GM23338 (cell line): Measurements from ENCODE around the gene CNPPD1. TPM values are rescaled to one million over a fixed set of nuclear protein-coding genes. Genes with fewer than 3 reads are reported as not detected.

Experiments used
- ATAC-seq: fragments of 200-7000 bp; cut with Tn5 transposase; 3 replicates; pipeline ENCODE4 v1.9.1; 2020
- DNase-seq: peaks from one replicate; pipeline ENCODE4 v3.0.0-alpha.2; 2015; ENCODE audit warnings: low spot score
- H2AFZ ChIP-seq: fragments of 200-600 bp; sonication (generic); 2 replicates; pipeline ENCODE4 v1.8.0; 2016; ENCODE audit warnings: antibody characterized with exemption, mild to moderate bottlenecking, moderate library complexity
- H3F3A ChIP-seq: fragments of 200-600 bp; sonication (generic); replicated peaks from 2 replicates; pipeline ENCODE4 v1.8.0; 2017; ENCODE audit warnings: antibody characterized with exemption, mixed run types, low read depth
- H3K27ac ChIP-seq: fragments of 200-600 bp; sonication (generic); 2 replicates; pipeline ENCODE4 v1.6.1; 2016; ENCODE audit warnings: low read depth
- H3K27me3 ChIP-seq: fragments of 200-600 bp; sonication (generic); 2 replicates; pipeline ENCODE4 v1.8.0; 2016; ENCODE audit warnings: mild to moderate bottlenecking, mixed run types, moderate library complexity; ENCODE audit not compliant: insufficient read depth
- H3K36me3 ChIP-seq: fragments of 200-600 bp; sonication (generic); 2 replicates; pipeline ENCODE4 v1.8.0; 2016; ENCODE audit warnings: mild to moderate bottlenecking; ENCODE audit not compliant: insufficient read depth
- H3K4me1 ChIP-seq: fragments of 200-600 bp; sonication (generic); 2 replicates; pipeline ENCODE4 v1.8.0; 2016; ENCODE audit warnings: mild to moderate bottlenecking, moderate library complexity; ENCODE audit not compliant: insufficient read depth
- H3K4me2 ChIP-seq: fragments of 200-600 bp; sonication (generic); 2 replicates; pipeline ENCODE4 v1.7.1; 2017; ENCODE audit warnings: mixed run types
- H3K4me3 ChIP-seq: fragments of 200-600 bp; sonication (generic); 2 replicates; pipeline ENCODE4 v1.6.1; 2016; ENCODE audit warnings: mixed run types
- H3K79me2 ChIP-seq: fragments of 200-600 bp; sonication (generic); replicated peaks from 2 replicates; pipeline ENCODE4 v1.8.0; 2017; ENCODE audit warnings: mild to moderate bottlenecking; ENCODE audit not compliant: insufficient read depth
- H3K9me2 ChIP-seq: fragments of 200-600 bp; sonication (generic); 2 replicates; pipeline ENCODE4 v1.8.0; 2017; ENCODE audit not compliant: insufficient read depth
- H4K20me1 ChIP-seq: fragments of 200-600 bp; sonication (generic); replicated peaks from 2 replicates; pipeline ENCODE4 v1.8.0; 2017; ENCODE audit warnings: mild to moderate bottlenecking; ENCODE audit not compliant: insufficient read depth
- H3K27ac Mint-ChIP-seq: 2 replicates; pipeline ENCODE4 v1.8.0; 2020; ENCODE audit warnings: inconsistent platforms, mild to moderate bottlenecking, moderate library complexity, mixed read lengths
- H3K27me3 Mint-ChIP-seq: 3 replicates; pipeline ENCODE4 v1.8.0; 2022; ENCODE audit warnings: low read depth, mild to moderate bottlenecking, moderate library complexity, mixed read lengths, inconsistent platforms; ENCODE audit not compliant: insufficient read depth, poor library complexity
- H3K36me3 Mint-ChIP-seq: 3 replicates; pipeline ENCODE4 v1.8.0; 2021; ENCODE audit warnings: low read depth, mild to moderate bottlenecking, inconsistent platforms, moderate library complexity, mixed read lengths
- H3K4me1 Mint-ChIP-seq: 3 replicates; pipeline ENCODE4 v1.8.0; 2020; ENCODE audit warnings: mild to moderate bottlenecking, inconsistent platforms, mixed read lengths
- H3K4me3 Mint-ChIP-seq: 3 replicates; pipeline ENCODE4 v1.8.0; 2021; ENCODE audit warnings: moderate library complexity, mild to moderate bottlenecking, inconsistent platforms, mixed read lengths
- H3K9me3 Mint-ChIP-seq: 3 replicates; pipeline ENCODE4 v1.8.0; 2020; ENCODE audit warnings: moderate library complexity, mild to moderate bottlenecking, inconsistent platforms, mixed read lengths
- CTCF ChIP-seq, 2 experiments: fragments of 200-600 bp in 1 of 2; sonication (generic) in 1 of 2; conservative IDR thresholded peaks; 2 replicates each; pipeline versions ENCODE4 v1.5.1 to v1.6.1; 2016 to 2017; ENCODE audit warnings: antibody characterized with exemption in 2 of 2, low read depth in 2 of 2, mild to moderate bottlenecking in 2 of 2, moderate library complexity in 1 of 2
- ETS1 ChIP-seq: IDR thresholded peaks from 2 replicates; pipeline ENCODE4 v1.6.1; 2016; ENCODE audit warnings: antibody characterized with exemption
- EZH2 ChIP-seq: fragments of 200-600 bp; sonication (generic); IDR thresholded peaks from one replicate; pipeline ENCODE4 v1.8.0; 2017; ENCODE audit warnings: antibody characterized with exemption, mild to moderate bottlenecking, low read depth; ENCODE audit not compliant: unreplicated experiment
- EZH2phosphoT487 ChIP-seq: fragments of 200-600 bp; sonication (generic); IDR thresholded peaks from one replicate; pipeline ENCODE4 v1.8.1; 2018; ENCODE audit warnings: antibody characterized with exemption; ENCODE audit not compliant: unreplicated experiment
- JUNB ChIP-seq: IDR thresholded peaks from one replicate; pipeline ENCODE4 v1.6.1; 2016; ENCODE audit warnings: antibody characterized with exemption; ENCODE audit not compliant: unreplicated experiment
- NANOG ChIP-seq: IDR thresholded peaks from 2 replicates; pipeline ENCODE4 v1.6.1; 2016; ENCODE audit warnings: antibody characterized with exemption, borderline replicate concordance
- STAT1 ChIP-seq: IDR thresholded peaks from one replicate; pipeline ENCODE4 v1.6.1; 2016; ENCODE audit warnings: antibody characterized with exemption; ENCODE audit not compliant: unreplicated experiment
- ZNF114 ChIP-seq: fragments of 250-450 bp; sonication (Bioruptor Pico); IDR thresholded peaks from 2 replicates; pipeline ENCODE4 v1.5.0; 2020; ENCODE audit warnings: mild to moderate bottlenecking, moderate library complexity
- ZNF331 ChIP-seq: fragments of 250-450 bp; sonication (Bioruptor Pico); IDR thresholded peaks from 2 replicates; pipeline ENCODE4 v1.5.0; 2020; ENCODE audit warnings: low read depth, mild to moderate bottlenecking, moderate library complexity
- polyA plus RNA-seq: library from polyadenylated mRNA; unstranded; fragments of >200 nt; fragmentation: Nextera tagmentation; extraction: Ambion mirVana; gene quantifications from 2 replicates; pipeline ENCODE4 v1.2.1, GENCODE V29; 2016
- total RNA-seq: library from RNA; depleted of rRNA; stranded (reverse); fragments of >200 nt; shearing (Covaris generic); gene quantifications from 2 replicates; pipeline ENCODE4 v1.2.3, GENCODE V29; 2014
- TF ChIP-seq, protein P1 (sequence below): IDR thresholded peaks from one replicate; pipeline ENCODE4 v1.6.1; 2018; ENCODE audit warnings: antibody characterized with exemption; ENCODE audit not compliant: unreplicated experiment
- TF ChIP-seq, protein P2 (sequence below): fragments of 250-450 bp; sonication (Bioruptor Pico); IDR thresholded peaks from 2 replicates; pipeline ENCODE4 v1.5.0; 2020; ENCODE audit warnings: mild to moderate bottlenecking, moderate library complexity

Gene CNPPD1
- total and polyA plus RNA-seq, 2 experiments from 2014 or later: 18.0 to 18.2 TPM

DNA sequence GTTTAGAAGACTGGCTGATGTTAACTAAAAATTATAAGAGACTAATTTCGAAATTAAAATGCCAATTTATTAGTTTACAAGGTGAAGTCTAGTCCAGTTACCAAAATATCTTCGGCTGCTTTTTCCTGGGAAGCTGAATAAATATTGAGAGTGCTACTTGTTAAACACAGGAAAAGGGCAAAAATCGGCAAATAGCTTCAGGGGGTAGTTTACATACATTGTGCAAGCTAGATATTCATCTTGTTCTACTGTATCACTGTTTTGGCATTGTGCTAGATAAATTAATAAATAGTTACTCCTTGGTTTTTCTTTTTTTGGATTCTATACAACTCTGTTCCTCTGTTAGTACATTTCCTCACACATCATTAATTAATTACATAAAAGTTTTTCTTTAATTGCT lies 45.4 kb downstream of the CNPPD1 start:
- no peak overlapping the region for H3K4me3 ChIP-seq
- H3K9me2 ChIP-seq: no peaks in the 10 kb centered on the region
- Mint-ChIP-seq H3K36me3 (no peaks in the 10 kb centered on the region), H3K27ac (no peak overlapping the region), H3K9me3 (no peaks in the 10 kb centered on the region), H3K27me3 (no peaks in the 10 kb centered on the region), H3K4me3 (no peak overlapping the region), H3K4me1 (peaks cover 3% of the 10 kb centered on the region; the same call in 2 of the 3 replicates)
- H3K4me1 ChIP-seq: no peaks in the 10 kb centered on the region
- DNase-seq (no peak), ATAC-seq (no peak)
- no peaks in the 10 kb centered on the region for H3K36me3 ChIP-seq
- TF ChIP-seq EZH2 (no peak), EZH2phosphoT487 (no peak), ETS1 (no peak), ZNF331 (CRISPR knock-in tag) (no peak), CTCF (conservative IDR thresholded peaks at IDR 0.05; ENCODE audit: low read depth in 2 of 2) (no peak), NANOG (no peak), JUNB (no peak), STAT1 (no peak), ZNF114 (CRISPR knock-in tag) (no peak)
- TF ChIP-seq, protein P1, sequence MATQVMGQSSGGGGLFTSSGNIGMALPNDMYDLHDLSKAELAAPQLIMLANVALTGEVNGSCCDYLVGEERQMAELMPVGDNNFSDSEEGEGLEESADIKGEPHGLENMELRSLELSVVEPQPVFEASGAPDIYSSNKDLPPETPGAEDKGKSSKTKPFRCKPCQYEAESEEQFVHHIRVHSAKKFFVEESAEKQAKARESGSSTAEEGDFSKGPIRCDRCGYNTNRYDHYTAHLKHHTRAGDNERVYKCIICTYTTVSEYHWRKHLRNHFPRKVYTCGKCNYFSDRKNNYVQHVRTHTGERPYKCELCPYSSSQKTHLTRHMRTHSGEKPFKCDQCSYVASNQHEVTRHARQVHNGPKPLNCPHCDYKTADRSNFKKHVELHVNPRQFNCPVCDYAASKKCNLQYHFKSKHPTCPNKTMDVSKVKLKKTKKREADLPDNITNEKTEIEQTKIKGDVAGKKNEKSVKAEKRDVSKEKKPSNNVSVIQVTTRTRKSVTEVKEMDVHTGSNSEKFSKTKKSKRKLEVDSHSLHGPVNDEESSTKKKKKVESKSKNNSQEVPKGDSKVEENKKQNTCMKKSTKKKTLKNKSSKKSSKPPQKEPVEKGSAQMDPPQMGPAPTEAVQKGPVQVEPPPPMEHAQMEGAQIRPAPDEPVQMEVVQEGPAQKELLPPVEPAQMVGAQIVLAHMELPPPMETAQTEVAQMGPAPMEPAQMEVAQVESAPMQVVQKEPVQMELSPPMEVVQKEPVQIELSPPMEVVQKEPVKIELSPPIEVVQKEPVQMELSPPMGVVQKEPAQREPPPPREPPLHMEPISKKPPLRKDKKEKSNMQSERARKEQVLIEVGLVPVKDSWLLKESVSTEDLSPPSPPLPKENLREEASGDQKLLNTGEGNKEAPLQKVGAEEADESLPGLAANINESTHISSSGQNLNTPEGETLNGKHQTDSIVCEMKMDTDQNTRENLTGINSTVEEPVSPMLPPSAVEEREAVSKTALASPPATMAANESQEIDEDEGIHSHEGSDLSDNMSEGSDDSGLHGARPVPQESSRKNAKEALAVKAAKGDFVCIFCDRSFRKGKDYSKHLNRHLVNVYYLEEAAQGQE: no peak
- TF ChIP-seq, protein P2, sequence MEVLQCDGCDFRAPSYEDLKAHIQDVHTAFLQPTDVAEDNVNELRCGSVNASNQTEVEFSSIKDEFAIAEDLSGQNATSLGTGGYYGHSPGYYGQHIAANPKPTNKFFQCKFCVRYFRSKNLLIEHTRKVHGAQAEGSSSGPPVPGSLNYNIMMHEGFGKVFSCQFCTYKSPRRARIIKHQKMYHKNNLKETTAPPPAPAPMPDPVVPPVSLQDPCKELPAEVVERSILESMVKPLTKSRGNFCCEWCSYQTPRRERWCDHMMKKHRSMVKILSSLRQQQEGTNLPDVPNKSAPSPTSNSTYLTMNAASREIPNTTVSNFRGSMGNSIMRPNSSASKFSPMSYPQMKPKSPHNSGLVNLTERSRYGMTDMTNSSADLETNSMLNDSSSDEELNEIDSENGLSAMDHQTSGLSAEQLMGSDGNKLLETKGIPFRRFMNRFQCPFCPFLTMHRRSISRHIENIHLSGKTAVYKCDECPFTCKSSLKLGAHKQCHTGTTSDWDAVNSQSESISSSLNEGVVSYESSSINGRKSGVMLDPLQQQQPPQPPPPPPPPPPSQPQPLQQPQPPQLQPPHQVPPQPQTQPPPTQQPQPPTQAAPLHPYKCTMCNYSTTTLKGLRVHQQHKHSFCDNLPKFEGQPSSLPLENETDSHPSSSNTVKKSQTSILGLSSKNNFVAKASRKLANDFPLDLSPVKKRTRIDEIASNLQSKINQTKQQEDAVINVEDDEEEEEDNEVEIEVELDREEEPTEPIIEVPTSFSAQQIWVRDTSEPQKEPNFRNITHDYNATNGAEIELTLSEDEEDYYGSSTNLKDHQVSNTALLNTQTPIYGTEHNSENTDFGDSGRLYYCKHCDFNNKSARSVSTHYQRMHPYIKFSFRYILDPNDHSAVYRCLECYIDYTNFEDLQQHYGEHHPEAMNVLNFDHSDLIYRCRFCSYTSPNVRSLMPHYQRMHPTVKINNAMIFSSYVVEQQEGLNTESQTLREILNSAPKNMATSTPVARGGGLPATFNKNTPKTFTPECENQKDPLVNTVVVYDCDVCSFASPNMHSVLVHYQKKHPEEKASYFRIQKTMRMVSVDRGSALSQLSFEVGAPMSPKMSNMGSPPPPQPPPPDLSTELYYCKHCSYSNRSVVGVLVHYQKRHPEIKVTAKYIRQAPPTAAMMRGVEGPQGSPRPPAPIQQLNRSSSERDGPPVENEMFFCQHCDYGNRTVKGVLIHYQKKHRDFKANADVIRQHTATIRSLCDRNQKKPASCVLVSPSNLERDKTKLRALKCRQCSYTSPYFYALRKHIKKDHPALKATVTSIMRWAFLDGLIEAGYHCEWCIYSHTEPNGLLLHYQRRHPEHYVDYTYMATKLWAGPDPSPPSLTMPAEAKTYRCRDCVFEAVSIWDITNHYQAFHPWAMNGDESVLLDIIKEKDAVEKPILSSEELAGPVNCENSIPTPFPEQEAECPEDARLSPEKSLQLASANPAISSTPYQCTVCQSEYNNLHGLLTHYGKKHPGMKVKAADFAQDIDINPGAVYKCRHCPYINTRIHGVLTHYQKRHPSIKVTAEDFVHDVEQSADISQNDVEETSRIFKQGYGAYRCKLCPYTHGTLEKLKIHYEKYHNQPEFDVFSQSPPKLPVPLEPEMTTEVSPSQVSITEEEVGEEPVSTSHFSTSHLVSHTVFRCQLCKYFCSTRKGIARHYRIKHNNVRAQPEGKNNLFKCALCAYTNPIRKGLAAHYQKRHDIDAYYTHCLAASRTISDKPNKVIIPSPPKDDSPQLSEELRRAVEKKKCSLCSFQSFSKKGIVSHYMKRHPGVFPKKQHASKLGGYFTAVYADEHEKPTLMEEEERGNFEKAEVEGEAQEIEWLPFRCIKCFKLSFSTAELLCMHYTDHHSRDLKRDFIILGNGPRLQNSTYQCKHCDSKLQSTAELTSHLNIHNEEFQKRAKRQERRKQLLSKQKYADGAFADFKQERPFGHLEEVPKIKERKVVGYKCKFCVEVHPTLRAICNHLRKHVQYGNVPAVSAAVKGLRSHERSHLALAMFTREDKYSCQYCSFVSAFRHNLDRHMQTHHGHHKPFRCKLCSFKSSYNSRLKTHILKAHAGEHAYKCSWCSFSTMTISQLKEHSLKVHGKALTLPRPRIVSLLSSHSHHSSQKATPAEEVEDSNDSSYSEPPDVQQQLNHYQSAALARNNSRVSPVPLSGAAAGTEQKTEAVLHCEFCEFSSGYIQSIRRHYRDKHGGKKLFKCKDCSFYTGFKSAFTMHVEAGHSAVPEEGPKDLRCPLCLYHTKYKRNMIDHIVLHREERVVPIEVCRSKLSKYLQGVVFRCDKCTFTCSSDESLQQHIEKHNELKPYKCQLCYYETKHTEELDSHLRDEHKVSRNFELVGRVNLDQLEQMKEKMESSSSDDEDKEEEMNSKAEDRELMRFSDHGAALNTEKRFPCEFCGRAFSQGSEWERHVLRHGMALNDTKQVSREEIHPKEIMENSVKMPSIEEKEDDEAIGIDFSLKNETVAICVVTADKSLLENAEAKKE (CRISPR knock-in tag): no peak
- H3K79me2 ChIP-seq: no peaks in the 10 kb centered on the region
- peaks cover 6% of the 10 kb centered on the region; the same call in 1 of the 2 replicates for H4K20me1 ChIP-seq
- H2AFZ ChIP-seq: no peak overlapping the region
- no peaks in the 10 kb centered on the region for H3F3A ChIP-seq
- H3K27ac ChIP-seq: no peak overlapping the region
- no peak overlapping the region for H3K4me2 ChIP-seq
- H3K27me3 ChIP-seq: no peaks in the 10 kb centered on the region
